VCaP (cell line): ENCODE data around the gene CDH20.

Source experiments
- H3K27ac ChIP-seq: fragments of 450-650 bp; 2 replicates; pipeline ENCODE4 v1.5.1; 2017
- TF ChIP-seq, protein P1 (sequence below): fragments of 450-650 bp; conservative IDR thresholded peaks from 2 replicates; pipeline ENCODE4 v1.5.1; 2017; ENCODE audit warnings: mild to moderate bottlenecking, moderate library complexity

CDH20 gene

GRCh38 chr18:61574665-61575064 lies 241.4 kb downstream of the CDH20 start:
- TF ChIP-seq, protein P1, sequence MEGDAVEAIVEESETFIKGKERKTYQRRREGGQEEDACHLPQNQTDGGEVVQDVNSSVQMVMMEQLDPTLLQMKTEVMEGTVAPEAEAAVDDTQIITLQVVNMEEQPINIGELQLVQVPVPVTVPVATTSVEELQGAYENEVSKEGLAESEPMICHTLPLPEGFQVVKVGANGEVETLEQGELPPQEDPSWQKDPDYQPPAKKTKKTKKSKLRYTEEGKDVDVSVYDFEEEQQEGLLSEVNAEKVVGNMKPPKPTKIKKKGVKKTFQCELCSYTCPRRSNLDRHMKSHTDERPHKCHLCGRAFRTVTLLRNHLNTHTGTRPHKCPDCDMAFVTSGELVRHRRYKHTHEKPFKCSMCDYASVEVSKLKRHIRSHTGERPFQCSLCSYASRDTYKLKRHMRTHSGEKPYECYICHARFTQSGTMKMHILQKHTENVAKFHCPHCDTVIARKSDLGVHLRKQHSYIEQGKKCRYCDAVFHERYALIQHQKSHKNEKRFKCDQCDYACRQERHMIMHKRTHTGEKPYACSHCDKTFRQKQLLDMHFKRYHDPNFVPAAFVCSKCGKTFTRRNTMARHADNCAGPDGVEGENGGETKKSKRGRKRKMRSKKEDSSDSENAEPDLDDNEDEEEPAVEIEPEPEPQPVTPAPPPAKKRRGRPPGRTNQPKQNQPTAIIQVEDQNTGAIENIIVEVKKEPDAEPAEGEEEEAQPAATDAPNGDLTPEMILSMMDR = no peak
- no peak overlapping the region for H3K27ac ChIP-seq

DNA sequence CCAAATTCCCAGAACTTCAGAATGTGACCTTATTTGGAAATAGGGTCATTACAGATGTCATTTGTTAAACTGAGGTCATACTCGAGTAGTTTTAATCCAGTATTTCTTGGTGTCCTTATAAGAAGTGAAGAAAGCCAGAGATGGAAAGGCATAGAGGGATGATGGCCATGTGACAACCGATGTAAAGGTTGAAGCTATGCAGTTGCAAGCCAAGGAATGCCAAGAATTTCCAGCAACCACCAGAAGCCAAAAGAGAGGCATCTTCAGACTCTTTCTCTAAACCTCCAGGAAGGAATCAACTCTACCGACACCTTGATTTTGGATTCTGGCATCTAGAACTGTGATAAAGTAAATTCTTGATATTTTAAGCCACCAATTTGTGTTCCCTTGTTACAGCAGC lies 242.2 kb downstream of the CDH20 start:
- TF ChIP-seq, protein P1 = no peak
- no peak overlapping the region for H3K27ac ChIP-seq

- H3K27ac ChIP-seq = no peak overlapping the region
- TF ChIP-seq, protein P1 = no peak
Observed at GRCh38 chr18:61578846-61579245, 245.6 kb downstream of the CDH20 start.

GRCh38 chr18:61579581-61579980 lies 246.4 kb downstream of the CDH20 start:
- no peak overlapping the region for H3K27ac ChIP-seq
- TF ChIP-seq, protein P1 = no peak

DNA sequence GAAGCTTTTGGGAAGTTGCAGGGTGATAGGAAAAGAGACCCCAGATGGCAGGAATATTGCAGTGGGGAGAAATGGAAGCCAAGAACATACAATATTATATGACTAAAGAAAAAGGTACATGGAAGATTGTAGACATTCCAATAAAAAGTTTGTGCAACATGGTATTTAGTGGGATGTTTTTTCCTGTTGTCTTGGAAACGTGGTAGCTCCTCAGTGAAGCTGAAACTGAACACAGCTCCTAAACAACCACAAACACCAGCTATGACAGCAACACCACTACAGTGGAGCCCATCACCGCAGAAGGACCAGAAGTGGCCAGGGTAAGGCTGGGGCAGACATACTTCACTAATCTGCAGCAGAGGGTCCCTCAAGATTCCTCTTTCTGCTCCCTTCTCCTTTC lies 246.8 kb downstream of the CDH20 start:
- TF ChIP-seq, protein P1 = no peak
- H3K27ac ChIP-seq = no peak overlapping the region

- TF ChIP-seq, protein P1 = peak; percentile 97
- H3K27ac ChIP-seq = peak overlapping the region; percentile 35; the same call in 1 of the 2 replicates
Observed at GRCh38 chr18:61581578-61582201, 248.5 kb downstream of the CDH20 start.

- H3K27ac ChIP-seq = peak overlapping the region; percentile 35; the same call in 1 of the 2 replicates
- TF ChIP-seq, protein P1 = peak; percentile 38
Observed at GRCh38 chr18:61582202-61582710, 249.0 kb downstream of the CDH20 start.
